GM12878 (cell line): ENCODE results near the gene KCTD6. TPM values are rescaled to one million over a fixed set of nuclear protein-coding genes. Genes with fewer than 3 reads are reported as not detected.

Experiments used
- polyA plus RNA-seq, 11 experiments: library from polyadenylated mRNA; depleted of rRNA in 4 of 11; unstranded in 6 of 11; stranded (reverse) in 5 of 11; fragments of >200 nt; fragmentation: Nextera tagmentation in 4 of 11; fragmentation: Illumina TruSeq in 1 of 11; extraction: Ambion mirVana in 4 of 11; extraction: Trizol in 1 of 11; gene quantifications; 1 replicate in 1 of 11; 2 replicates in 10 of 11; pipeline versions ENCODE4 v1.2.1 to v1.2.3, GENCODE V29; 2011 to 2016; ENCODE audit warnings: inconsistent platforms in 2 of 11, missing spikeins in 2 of 11, low read depth in 1 of 11
- total RNA-seq, 4 experiments: library from RNA; depleted of rRNA in 3 of 4; stranded (reverse); fragments of >200 nt in 3 of 4; fragmentation: Illumina TruSeq in 1 of 4; extraction: Trizol in 1 of 4; gene quantifications; 2 replicates each; pipeline versions ENCODE4 v1.2.1 to v1.2.3, GENCODE V29; 2013 to 2021

KCTD6 gene
- total and polyA plus RNA-seq, 10 of the 15 experiments (the other 5 are each of a cell fraction or from before 2014, with no cell fraction given), result 5.2 to 10.7 (median 8.7) TPM

Other genes with a start within 250 kb of the KCTD6 start
- 9.3 and 12.6 TPM in 2 replicates for gene RPP14, start 185.9 kb upstream of the KCTD6 start, total RNA-seq (2014; rRNA removed)
- gene RPP14, start 185.9 kb upstream of the KCTD6 start, total RNA-seq (2014; rRNA removed; fragmentation: Illumina TruSeq; extraction: Trizol), result 16.8 and 17.2 TPM in 2 replicates
- gene RPP14, start 185.9 kb upstream of the KCTD6 start, total RNA-seq (2021), result 12.2 and 14.5 TPM in 2 replicates
- 21.2 and 23.5 TPM in 2 replicates for gene RPP14, start 185.9 kb upstream of the KCTD6 start, polyA plus RNA-seq (2011; rRNA removed)
- gene RPP14, start 185.9 kb upstream of the KCTD6 start, polyA plus RNA-seq (2014; fragmentation: Illumina TruSeq; extraction: Trizol), result 11.7 and 15.1 TPM in 2 replicates
- gene RPP14, start 185.9 kb upstream of the KCTD6 start, polyA plus RNA-seq (2014; fragmentation: Nextera tagmentation; extraction: Ambion mirVana), result 10 to 100 TPM in 1 of 2 experiments, 1 to 10 TPM in 1; 9.1 to 16.3 TPM
- 12.4 and 14.9 TPM in 2 replicates for gene RPP14, start 185.9 kb upstream of the KCTD6 start, polyA plus RNA-seq (2014; rRNA removed)
- 10 to 100 TPM; 13.1 to 14.0 TPM for gene RPP14, start 185.9 kb upstream of the KCTD6 start, polyA plus RNA-seq (2016; fragmentation: Nextera tagmentation; extraction: Ambion mirVana)
- 5.8 and 6.8 TPM in 2 replicates for gene HTD2, start 185.6 kb upstream of the KCTD6 start, total RNA-seq (2014; rRNA removed)
- 5.0 and 5.9 TPM in 2 replicates for gene HTD2, start 185.6 kb upstream of the KCTD6 start, total RNA-seq (2014; rRNA removed; fragmentation: Illumina TruSeq; extraction: Trizol)
- 7.1 and 7.2 TPM in 2 replicates for gene HTD2, start 185.6 kb upstream of the KCTD6 start, total RNA-seq (2021)
- 10.5 and 11.7 TPM in 2 replicates for gene HTD2, start 185.6 kb upstream of the KCTD6 start, polyA plus RNA-seq (2011; rRNA removed)
- 6.0 and 7.7 TPM in 2 replicates for gene HTD2, start 185.6 kb upstream of the KCTD6 start, polyA plus RNA-seq (2014; fragmentation: Illumina TruSeq; extraction: Trizol)
- gene HTD2, start 185.6 kb upstream of the KCTD6 start, polyA plus RNA-seq (2014; fragmentation: Nextera tagmentation; extraction: Ambion mirVana), result 10 to 100 TPM; 13.5 to 15.9 TPM
- gene HTD2, start 185.6 kb upstream of the KCTD6 start, polyA plus RNA-seq (2014; rRNA removed), result 5.1 and 8.5 TPM in 2 replicates
- 10 to 100 TPM; 24.1 to 24.7 TPM for gene HTD2, start 185.6 kb upstream of the KCTD6 start, polyA plus RNA-seq (2016; fragmentation: Nextera tagmentation; extraction: Ambion mirVana)
- gene PXK, start 159.2 kb upstream of the KCTD6 start, total RNA-seq (2014; rRNA removed), result 26.5 and 27.2 TPM in 2 replicates
- 29.3 and 30.3 TPM in 2 replicates for gene PXK, start 159.2 kb upstream of the KCTD6 start, total RNA-seq (2014; rRNA removed; fragmentation: Illumina TruSeq; extraction: Trizol)
- gene PXK, start 159.2 kb upstream of the KCTD6 start, total RNA-seq (2021), result 25.8 and 27.9 TPM in 2 replicates
- gene PXK, start 159.2 kb upstream of the KCTD6 start, polyA plus RNA-seq (2011; rRNA removed), result 18.9 and 19.1 TPM in 2 replicates
- 34.6 and 38.0 TPM in 2 replicates for gene PXK, start 159.2 kb upstream of the KCTD6 start, polyA plus RNA-seq (2014; fragmentation: Illumina TruSeq; extraction: Trizol)
- gene PXK, start 159.2 kb upstream of the KCTD6 start, polyA plus RNA-seq (2014; fragmentation: Nextera tagmentation; extraction: Ambion mirVana), result 10 to 100 TPM in 1 of 2 experiments, 1 to 10 TPM in 1; 8.4 to 10.5 TPM
- 25.7 and 27.3 TPM in 2 replicates for gene PXK, start 159.2 kb upstream of the KCTD6 start, polyA plus RNA-seq (2014; rRNA removed)
- 10 to 100 TPM; 30.4 to 34.0 TPM for gene PXK, start 159.2 kb upstream of the KCTD6 start, polyA plus RNA-seq (2016; fragmentation: Nextera tagmentation; extraction: Ambion mirVana)
- 68.6 and 83.4 TPM in 2 replicates for gene PDHB, start 58.3 kb upstream of the KCTD6 start, total RNA-seq (2014; rRNA removed)
- 83.2 and 85.3 TPM in 2 replicates for gene PDHB, start 58.3 kb upstream of the KCTD6 start, total RNA-seq (2014; rRNA removed; fragmentation: Illumina TruSeq; extraction: Trizol)
- gene PDHB, start 58.3 kb upstream of the KCTD6 start, total RNA-seq (2021), result 62.9 and 65.5 TPM in 2 replicates
- 92.2 and 121 TPM in 2 replicates for gene PDHB, start 58.3 kb upstream of the KCTD6 start, polyA plus RNA-seq (2011; rRNA removed)
- 76.5 and 84.2 TPM in 2 replicates for gene PDHB, start 58.3 kb upstream of the KCTD6 start, polyA plus RNA-seq (2014; fragmentation: Illumina TruSeq; extraction: Trizol)
- 100 to 1,000 TPM; 167 to 224 TPM for gene PDHB, start 58.3 kb upstream of the KCTD6 start, polyA plus RNA-seq (2014; fragmentation: Nextera tagmentation; extraction: Ambion mirVana)
- 68.3 and 94.2 TPM in 2 replicates for gene PDHB, start 58.3 kb upstream of the KCTD6 start, polyA plus RNA-seq (2014; rRNA removed)
- 100 to 1,000 TPM; 120 to 123 TPM for gene PDHB, start 58.3 kb upstream of the KCTD6 start, polyA plus RNA-seq (2016; fragmentation: Nextera tagmentation; extraction: Ambion mirVana)
- not detected in 2 replicates for gene ACOX2, start 45.1 kb downstream of the KCTD6 start, total RNA-seq (2014; rRNA removed)
- gene ACOX2, start 45.1 kb downstream of the KCTD6 start, total RNA-seq (2014; rRNA removed; fragmentation: Illumina TruSeq; extraction: Trizol), result not detected in 2 replicates
- gene ACOX2, start 45.1 kb downstream of the KCTD6 start, total RNA-seq (2021), result 0.16 TPM in 1 of 2 replicates, not detected in the other
- not detected in 2 replicates for gene ACOX2, start 45.1 kb downstream of the KCTD6 start, polyA plus RNA-seq (2011; rRNA removed)
- not detected in 2 replicates for gene ACOX2, start 45.1 kb downstream of the KCTD6 start, polyA plus RNA-seq (2014; fragmentation: Illumina TruSeq; extraction: Trizol)
- gene ACOX2, start 45.1 kb downstream of the KCTD6 start, polyA plus RNA-seq (2014; fragmentation: Nextera tagmentation; extraction: Ambion mirVana), result not detected
- not detected in 2 replicates for gene ACOX2, start 45.1 kb downstream of the KCTD6 start, polyA plus RNA-seq (2014; rRNA removed)
- under 1 TPM in 1 of 2 experiments, not detected in 1; 0.72 TPM for gene ACOX2, start 45.1 kb downstream of the KCTD6 start, polyA plus RNA-seq (2016; fragmentation: Nextera tagmentation; extraction: Ambion mirVana)
- not detected in 2 replicates for gene FAM107A, start 85.3 kb downstream of the KCTD6 start, total RNA-seq (2014; rRNA removed)
- gene FAM107A, start 85.3 kb downstream of the KCTD6 start, total RNA-seq (2014; rRNA removed; fragmentation: Illumina TruSeq; extraction: Trizol), result not detected in 2 replicates
- not detected in 2 replicates for gene FAM107A, start 85.3 kb downstream of the KCTD6 start, total RNA-seq (2021)
- not detected in 2 replicates for gene FAM107A, start 85.3 kb downstream of the KCTD6 start, polyA plus RNA-seq (2011; rRNA removed)
- not detected in 2 replicates for gene FAM107A, start 85.3 kb downstream of the KCTD6 start, polyA plus RNA-seq (2014; fragmentation: Illumina TruSeq; extraction: Trizol)
- not detected for gene FAM107A, start 85.3 kb downstream of the KCTD6 start, polyA plus RNA-seq (2014; fragmentation: Nextera tagmentation; extraction: Ambion mirVana)
- gene FAM107A, start 85.3 kb downstream of the KCTD6 start, polyA plus RNA-seq (2014; rRNA removed), result not detected in 2 replicates
- gene FAM107A, start 85.3 kb downstream of the KCTD6 start, polyA plus RNA-seq (2016; fragmentation: Nextera tagmentation; extraction: Ambion mirVana), result not detected
- gene FAM3D, start 174.7 kb downstream of the KCTD6 start, total RNA-seq (2014; rRNA removed), result not detected in 2 replicates
- not detected in 2 replicates for gene FAM3D, start 174.7 kb downstream of the KCTD6 start, total RNA-seq (2014; rRNA removed; fragmentation: Illumina TruSeq; extraction: Trizol)
- gene FAM3D, start 174.7 kb downstream of the KCTD6 start, total RNA-seq (2021), result not detected in 2 replicates
- 0.07 and 0.10 TPM in 2 replicates for gene FAM3D, start 174.7 kb downstream of the KCTD6 start, polyA plus RNA-seq (2011; rRNA removed)
- gene FAM3D, start 174.7 kb downstream of the KCTD6 start, polyA plus RNA-seq (2014; fragmentation: Illumina TruSeq; extraction: Trizol), result 0.04 TPM in 1 of 2 replicates, not detected in the other
- not detected for gene FAM3D, start 174.7 kb downstream of the KCTD6 start, polyA plus RNA-seq (2014; fragmentation: Nextera tagmentation; extraction: Ambion mirVana)
- not detected in 2 replicates for gene FAM3D, start 174.7 kb downstream of the KCTD6 start, polyA plus RNA-seq (2014; rRNA removed)
- not detected for gene FAM3D, start 174.7 kb downstream of the KCTD6 start, polyA plus RNA-seq (2016; fragmentation: Nextera tagmentation; extraction: Ambion mirVana)